Measurements from ENCODE around the gene GRB10.

GRB10 gene

DNA sequence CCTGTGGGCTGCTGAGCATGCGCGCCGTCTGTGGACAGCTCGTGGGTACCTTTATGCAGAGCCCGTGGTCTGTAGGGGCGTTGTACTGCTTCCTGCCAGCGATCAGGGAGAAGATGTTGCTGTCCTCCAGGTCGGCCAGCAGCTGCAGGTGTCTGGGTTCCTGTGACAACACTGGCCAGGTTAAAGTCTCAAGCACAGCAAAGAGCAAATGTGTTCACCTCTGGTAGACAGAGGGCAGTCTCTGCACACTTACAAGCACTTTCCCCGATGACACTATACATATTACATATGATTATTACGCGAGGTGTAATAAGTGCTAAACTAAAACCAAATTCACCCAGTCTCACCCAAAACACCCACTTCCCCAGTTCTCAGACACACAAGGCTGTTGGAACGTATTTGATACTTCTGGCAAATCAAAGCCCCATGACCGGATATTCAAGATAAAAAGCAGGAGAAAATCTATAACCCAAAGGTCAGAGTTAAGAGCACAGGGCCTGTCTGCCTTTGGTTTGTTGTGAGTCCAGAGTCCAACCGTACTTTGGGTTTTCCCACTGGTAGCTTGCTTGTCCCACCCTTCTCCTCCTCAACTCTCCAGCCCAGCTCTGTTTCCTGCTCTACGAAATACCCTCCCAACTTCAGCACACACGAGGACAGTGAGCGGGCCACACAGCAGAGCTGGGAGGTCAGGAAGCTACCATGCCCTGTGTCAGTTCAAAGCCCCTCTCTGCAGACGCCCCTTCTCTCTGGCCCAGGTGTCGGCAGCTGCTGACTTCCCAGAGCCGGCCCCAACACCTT is 167.8 kb downstream of the GRB10 start:
- TF ChIP-seq, protein P1, sequence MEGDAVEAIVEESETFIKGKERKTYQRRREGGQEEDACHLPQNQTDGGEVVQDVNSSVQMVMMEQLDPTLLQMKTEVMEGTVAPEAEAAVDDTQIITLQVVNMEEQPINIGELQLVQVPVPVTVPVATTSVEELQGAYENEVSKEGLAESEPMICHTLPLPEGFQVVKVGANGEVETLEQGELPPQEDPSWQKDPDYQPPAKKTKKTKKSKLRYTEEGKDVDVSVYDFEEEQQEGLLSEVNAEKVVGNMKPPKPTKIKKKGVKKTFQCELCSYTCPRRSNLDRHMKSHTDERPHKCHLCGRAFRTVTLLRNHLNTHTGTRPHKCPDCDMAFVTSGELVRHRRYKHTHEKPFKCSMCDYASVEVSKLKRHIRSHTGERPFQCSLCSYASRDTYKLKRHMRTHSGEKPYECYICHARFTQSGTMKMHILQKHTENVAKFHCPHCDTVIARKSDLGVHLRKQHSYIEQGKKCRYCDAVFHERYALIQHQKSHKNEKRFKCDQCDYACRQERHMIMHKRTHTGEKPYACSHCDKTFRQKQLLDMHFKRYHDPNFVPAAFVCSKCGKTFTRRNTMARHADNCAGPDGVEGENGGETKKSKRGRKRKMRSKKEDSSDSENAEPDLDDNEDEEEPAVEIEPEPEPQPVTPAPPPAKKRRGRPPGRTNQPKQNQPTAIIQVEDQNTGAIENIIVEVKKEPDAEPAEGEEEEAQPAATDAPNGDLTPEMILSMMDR (IDR thresholded peaks at IDR 0.05; ENCODE audit: borderline replicate concordance, control extremely low read depth, extremely low read depth, insufficient read depth, missing control alignments), result no peak
- in situ Hi-C loops (cut with MboI; ENCODE audit: low sequenced_read_pairs, unreplicated experiment), result no loop called here
- no peak for DNase-seq (ENCODE audit: low spot score)

DNA sequence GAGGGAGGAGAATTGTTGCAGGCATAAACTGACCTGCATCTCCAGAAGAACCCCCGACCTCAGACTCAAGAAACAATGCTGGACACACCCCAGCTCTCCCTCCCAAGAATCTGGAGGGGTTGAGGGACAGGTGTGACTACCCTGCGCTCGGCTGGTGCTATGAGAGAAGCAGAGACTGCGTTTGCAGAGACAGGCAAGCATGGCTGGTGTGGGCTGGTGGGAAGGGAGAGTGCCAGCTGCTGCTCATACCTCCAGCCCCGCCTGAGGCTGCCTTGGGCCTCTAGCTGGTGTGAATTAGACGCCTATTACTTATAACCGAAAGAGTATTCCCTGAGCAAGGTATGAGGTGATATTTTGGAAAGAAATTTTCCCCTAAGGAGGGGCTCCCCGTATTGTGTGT is 169.2 kb downstream of the GRB10 start:
- TF ChIP-seq, protein P1 (IDR thresholded peaks at IDR 0.05; ENCODE audit: borderline replicate concordance, control extremely low read depth, extremely low read depth, insufficient read depth, missing control alignments), result no peak
- in situ Hi-C loops (cut with MboI; ENCODE audit: low sequenced_read_pairs, unreplicated experiment), result no loop called here
- DNase-seq (ENCODE audit: low spot score), result no peak

DNA sequence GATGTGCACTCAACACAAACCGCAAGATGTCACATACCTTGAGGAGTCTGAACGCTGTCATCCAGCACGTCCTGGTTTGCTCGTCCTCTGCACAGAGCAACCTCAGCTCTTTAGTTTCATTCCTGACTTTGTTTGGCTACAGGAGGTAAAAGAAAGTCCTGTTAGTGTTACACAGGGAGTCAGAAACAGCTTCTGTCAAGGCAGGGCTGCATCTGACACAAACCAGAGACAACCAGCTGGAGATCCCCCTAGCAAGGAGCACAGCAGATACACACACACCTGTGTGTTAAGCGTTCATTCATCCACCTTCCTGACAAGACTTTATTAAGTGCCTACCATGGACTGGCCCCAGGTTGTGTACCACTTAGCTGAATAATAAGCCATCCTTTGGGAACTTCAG is 170.0 kb downstream of the GRB10 start:
- TF ChIP-seq, protein P1 (IDR thresholded peaks at IDR 0.05; ENCODE audit: borderline replicate concordance, control extremely low read depth, extremely low read depth, insufficient read depth, missing control alignments), result no peak
- no peak for DNase-seq (ENCODE audit: low spot score)
- in situ Hi-C loops (cut with MboI; ENCODE audit: low sequenced_read_pairs, unreplicated experiment), result no loop called here

DNA sequence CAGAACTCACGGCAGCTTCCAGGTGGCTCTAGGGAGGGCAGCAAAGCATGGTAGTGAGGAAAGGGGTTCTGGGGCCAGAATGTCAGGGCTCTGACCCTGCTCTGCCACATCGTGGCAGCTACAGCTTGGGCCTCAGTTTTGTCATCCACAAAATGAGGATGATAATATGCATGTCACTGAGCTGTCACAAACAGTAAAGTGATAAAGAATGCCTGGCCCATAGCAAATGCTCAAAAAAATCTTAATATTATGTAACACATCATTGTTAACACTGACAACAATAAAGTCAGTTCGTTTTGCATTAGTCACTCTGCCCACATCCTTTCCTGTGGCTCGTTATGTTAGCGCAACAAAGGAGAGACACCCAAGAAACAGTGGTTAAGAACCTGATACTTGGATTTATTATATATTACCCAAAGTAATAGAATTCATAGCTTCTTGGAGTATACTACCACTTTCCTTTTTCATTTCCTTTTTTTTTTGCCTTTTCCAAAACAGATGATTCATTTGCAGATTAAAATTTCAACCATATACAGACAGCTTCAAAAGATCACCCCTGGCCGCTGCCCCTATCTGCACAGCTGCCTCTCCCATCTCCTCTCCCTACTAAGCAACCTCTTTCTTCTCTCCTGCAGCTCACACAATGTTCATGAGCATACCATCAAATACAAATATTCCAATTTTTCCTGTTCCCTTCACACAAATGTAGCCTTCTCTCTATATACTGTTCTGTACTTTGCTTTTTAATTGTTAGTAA is 172.0 kb downstream of the GRB10 start:
- TF ChIP-seq, protein P1 (IDR thresholded peaks at IDR 0.05; ENCODE audit: borderline replicate concordance, control extremely low read depth, extremely low read depth, insufficient read depth, missing control alignments), result no peak
- no peak for DNase-seq (ENCODE audit: low spot score)
- in situ Hi-C loops (cut with MboI; ENCODE audit: low sequenced_read_pairs, unreplicated experiment), result no loop called here

DNA sequence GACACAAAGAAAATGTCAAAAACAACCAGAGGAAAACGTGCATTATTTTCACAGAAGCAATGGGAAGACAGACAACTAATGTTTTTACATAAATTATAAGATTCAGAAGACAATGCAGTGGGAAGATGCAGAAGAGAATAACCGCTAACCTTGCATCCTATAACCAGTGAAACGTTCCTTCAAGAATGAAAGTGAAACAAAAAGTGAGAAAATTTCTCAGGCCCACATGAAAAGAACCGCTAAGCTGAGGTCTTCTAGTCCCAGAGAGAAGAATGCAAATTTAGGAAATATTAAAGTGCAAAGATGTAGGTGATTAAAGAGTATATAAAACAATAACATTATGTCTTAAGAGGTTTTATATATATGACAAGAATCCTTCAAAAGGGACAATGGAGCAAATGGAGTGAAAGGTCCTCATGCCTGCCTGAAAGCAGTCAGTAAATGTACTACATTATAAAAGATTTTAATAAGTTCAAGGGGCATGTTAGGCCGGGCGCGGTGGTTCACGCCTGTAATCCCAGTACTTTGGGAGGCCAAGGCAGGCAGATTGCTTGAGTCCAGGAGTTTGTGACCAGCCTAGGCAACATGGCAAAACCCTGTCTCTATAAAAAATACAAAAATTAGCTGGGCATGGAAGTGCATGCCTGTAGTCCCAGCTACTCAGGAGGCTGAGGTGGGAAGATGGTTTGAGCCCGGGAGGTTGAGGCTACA is 174.3 kb downstream of the GRB10 start:
- no peak for DNase-seq (ENCODE audit: low spot score)
- TF ChIP-seq, protein P1 (IDR thresholded peaks at IDR 0.05; ENCODE audit: borderline replicate concordance, control extremely low read depth, extremely low read depth, insufficient read depth, missing control alignments), result no peak
- in situ Hi-C loops (cut with MboI; ENCODE audit: low sequenced_read_pairs, unreplicated experiment), result no loop called here

DNA sequence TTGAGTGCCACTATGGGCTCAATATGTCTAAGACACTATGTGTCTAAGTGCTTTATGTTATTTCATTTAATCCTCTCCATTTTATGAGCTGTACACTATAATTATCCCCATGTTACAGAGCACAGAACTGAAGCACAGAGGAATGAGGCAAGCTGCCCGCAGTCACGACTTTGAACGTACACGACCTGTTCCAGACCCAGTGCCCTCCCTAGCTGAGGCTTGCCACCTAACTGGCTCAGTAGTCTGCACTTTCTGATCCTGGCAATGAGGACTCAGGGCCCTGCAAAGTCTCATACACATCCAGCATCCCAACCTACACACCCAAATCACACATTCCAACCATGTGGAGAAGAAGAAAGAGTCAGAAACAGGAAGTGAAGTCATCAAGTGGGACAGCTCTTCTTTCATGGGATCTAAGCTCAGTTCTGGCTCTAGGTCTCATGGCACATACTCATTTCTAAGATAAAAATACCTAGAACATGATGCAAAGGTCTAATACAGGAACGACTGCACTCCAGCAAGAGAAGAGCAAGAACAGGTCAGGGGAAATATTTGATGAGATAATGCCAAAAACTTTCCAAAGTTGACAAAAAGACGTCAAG is 175.1 kb downstream of the GRB10 start:
- no peak for DNase-seq (ENCODE audit: low spot score)
- in situ Hi-C loops (cut with MboI; ENCODE audit: low sequenced_read_pairs, unreplicated experiment), result no loop called here
- TF ChIP-seq, protein P1 (IDR thresholded peaks at IDR 0.05; ENCODE audit: borderline replicate concordance, control extremely low read depth, extremely low read depth, insufficient read depth, missing control alignments), result no peak
